HCT116 (cell line): ENCODE results near the gene RPS29.

Experiments used
- POLR2AphosphoS5 ChIP-seq: IDR thresholded peaks from 2 replicates; pipeline ENCODE4 v1.6.1; 2011; ENCODE audit warnings: mild to moderate bottlenecking, low read depth, low read length, moderate library complexity
- SIN3A ChIP-seq: IDR thresholded peaks from 2 replicates; pipeline ENCODE4 v1.6.1; 2012; ENCODE audit warnings: low read depth
- TF ChIP-seq, protein P1 (sequence below): IDR thresholded peaks from 2 replicates; pipeline ENCODE4 v1.6.1; 2012
- TF ChIP-seq, protein P2 (sequence below), 3 experiments: fragments of 200-600 bp in 1 of 3; sonication (generic) in 1 of 3; IDR thresholded peaks in 2 of 3; conservative IDR thresholded peaks in 1 of 3; 2 replicates each; pipeline ENCODE4 v1.5.1; 2012 to 2017; ENCODE audit warnings: low read depth in 2 of 3, low read length in 2 of 3, antibody characterized with exemption in 1 of 3, borderline replicate concordance in 1 of 3, control low read depth in 1 of 3, mild to moderate bottlenecking in 1 of 3, mixed read lengths in 1 of 3, mixed run types in 1 of 3, moderate library complexity in 1 of 3; ENCODE audit not compliant: insufficient read depth in 1 of 3

GRCh38 chr14:49553106-49553505 lies 33.1 kb downstream of the RPS29 start:
- TF ChIP-seq, protein P1, sequence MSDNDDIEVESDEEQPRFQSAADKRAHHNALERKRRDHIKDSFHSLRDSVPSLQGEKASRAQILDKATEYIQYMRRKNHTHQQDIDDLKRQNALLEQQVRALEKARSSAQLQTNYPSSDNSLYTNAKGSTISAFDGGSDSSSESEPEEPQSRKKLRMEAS, result no peak
- TF ChIP-seq, protein P2, sequence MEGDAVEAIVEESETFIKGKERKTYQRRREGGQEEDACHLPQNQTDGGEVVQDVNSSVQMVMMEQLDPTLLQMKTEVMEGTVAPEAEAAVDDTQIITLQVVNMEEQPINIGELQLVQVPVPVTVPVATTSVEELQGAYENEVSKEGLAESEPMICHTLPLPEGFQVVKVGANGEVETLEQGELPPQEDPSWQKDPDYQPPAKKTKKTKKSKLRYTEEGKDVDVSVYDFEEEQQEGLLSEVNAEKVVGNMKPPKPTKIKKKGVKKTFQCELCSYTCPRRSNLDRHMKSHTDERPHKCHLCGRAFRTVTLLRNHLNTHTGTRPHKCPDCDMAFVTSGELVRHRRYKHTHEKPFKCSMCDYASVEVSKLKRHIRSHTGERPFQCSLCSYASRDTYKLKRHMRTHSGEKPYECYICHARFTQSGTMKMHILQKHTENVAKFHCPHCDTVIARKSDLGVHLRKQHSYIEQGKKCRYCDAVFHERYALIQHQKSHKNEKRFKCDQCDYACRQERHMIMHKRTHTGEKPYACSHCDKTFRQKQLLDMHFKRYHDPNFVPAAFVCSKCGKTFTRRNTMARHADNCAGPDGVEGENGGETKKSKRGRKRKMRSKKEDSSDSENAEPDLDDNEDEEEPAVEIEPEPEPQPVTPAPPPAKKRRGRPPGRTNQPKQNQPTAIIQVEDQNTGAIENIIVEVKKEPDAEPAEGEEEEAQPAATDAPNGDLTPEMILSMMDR (IDR thresholded peaks at IDR 0.05 in 2 of 3, conservative IDR thresholded peaks at IDR 0.05 in 1 of 3; ENCODE audit: borderline replicate concordance in 1 of 3, insufficient read depth in 1 of 3, low read depth in 2 of 3, low read length in 2 of 3), result no peak
- TF ChIP-seq SIN3A, result no peak
- TF ChIP-seq POLR2AphosphoS5, result no peak
